ENCODE data around the gene NENF.

DNA sequence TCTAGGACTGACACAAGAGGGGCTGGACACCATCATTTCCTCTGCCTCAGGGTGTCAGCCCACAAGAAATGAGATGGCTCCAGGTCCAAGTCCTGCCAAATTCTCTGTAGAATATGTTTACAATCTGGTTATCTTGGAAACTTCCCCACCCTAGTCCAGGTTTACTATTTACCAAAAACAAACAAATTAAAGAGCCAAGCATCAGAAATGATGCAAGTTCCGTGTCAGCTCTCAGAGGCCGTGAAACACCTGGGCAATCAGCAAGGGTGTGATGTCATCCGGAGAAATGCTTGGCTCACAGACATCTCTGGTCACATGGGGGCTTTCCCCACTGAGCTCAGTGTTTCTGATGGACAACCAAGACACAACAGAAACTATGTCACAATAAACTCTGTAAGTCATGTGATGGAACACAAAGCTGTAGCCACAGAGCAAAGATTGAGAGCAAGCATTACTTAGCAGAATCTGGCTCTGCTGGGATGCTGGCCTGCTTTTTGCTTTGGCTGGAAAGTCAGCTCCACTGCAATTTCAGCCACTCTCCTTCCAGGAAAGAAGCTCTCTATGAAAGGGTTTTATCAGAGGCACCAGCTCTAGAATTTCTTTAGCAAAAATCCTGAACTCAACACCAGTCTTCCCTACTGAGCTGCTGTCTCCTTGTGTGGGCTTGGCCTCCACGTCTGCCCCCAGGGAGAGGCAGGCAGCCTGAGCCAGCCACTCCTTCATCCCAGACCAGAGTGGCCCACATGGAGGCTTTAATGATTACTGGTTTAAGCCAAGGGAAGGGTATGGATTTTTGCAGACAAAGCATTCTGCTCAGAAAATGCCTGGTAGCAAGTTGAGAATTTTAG is 55.9 kb downstream of the NENF start:
- TF ChIP-seq, protein P1, sequence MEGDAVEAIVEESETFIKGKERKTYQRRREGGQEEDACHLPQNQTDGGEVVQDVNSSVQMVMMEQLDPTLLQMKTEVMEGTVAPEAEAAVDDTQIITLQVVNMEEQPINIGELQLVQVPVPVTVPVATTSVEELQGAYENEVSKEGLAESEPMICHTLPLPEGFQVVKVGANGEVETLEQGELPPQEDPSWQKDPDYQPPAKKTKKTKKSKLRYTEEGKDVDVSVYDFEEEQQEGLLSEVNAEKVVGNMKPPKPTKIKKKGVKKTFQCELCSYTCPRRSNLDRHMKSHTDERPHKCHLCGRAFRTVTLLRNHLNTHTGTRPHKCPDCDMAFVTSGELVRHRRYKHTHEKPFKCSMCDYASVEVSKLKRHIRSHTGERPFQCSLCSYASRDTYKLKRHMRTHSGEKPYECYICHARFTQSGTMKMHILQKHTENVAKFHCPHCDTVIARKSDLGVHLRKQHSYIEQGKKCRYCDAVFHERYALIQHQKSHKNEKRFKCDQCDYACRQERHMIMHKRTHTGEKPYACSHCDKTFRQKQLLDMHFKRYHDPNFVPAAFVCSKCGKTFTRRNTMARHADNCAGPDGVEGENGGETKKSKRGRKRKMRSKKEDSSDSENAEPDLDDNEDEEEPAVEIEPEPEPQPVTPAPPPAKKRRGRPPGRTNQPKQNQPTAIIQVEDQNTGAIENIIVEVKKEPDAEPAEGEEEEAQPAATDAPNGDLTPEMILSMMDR (IDR thresholded peaks at IDR 0.05): no peak
- no peak for TF ChIP-seq POLR2A (IDR thresholded peaks at IDR 0.05)
